ENCODE data around the gene EGF. TPM values are rescaled to one million over a fixed set of nuclear protein-coding genes. Genes with fewer than 3 reads are reported as not detected.

Gene EGF
- total RNA-seq: 0.09 and 0.33 TPM in 2 replicates

DNA sequence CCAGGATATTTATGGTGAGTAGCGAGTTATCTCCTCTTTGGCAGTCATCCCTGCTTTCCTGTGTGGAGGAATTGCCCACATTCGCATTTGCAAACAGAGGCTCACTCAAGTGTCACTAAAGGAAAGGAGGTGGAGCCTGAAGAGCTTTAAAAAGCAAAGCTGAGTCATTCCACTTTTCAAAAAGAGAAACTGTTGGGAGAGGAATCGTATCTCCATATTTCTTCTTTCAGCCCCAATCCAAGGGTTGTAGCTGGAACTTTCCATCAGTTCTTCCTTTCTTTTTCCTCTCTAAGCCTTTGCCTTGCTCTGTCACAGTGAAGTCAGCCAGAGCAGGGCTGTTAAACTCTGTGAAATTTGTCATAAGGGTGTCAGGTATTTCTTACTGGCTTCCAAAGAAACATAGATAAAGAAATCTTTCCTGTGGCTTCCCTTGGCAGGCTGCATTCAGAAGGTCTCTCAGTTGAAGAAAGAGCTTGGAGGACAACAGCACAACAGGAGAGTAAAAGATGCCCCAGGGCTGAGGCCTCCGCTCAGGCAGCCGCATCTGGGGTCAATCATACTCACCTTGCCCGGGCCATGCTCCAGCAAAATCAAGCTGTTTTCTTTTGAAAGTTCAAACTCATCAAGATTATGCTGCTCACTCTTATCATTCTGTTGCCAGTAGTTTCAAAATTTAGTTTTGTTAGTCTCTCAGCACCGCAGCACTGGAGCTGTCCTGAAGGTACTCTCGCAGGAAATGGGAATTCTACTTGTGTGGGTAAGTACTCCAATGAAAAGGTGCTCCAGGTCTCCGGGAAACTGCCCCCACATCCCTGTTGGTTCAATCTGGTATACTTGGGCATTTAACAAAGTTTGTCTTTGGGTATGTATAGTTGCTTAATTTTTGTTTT lies at the start of gene EGF:
TSS of gene EGF (plus strand) at position 178 of the 890 bp plus-strand sequence. CDS start at position 631, 453 bp downstream.

Other genes with a start within 250 kb of the EGF start
- gene CASP6, start 209.4 kb upstream of the EGF start, total RNA-seq: 44.2 and 59.6 TPM in 2 replicates
- 9.3 and 9.5 TPM in 2 replicates for gene PLA2G12A, start 182.8 kb upstream of the EGF start, total RNA-seq
- gene CFI, start 110.9 kb upstream of the EGF start, total RNA-seq: 27.3 and 45.5 TPM in 2 replicates
- gene GAR1, start 97.1 kb upstream of the EGF start, total RNA-seq: 2.7 and 3.7 TPM in 2 replicates
- not detected in 2 replicates for gene RRH, start 84.9 kb upstream of the EGF start, total RNA-seq
- not detected in 2 replicates for gene LRIT3, start 64.8 kb upstream of the EGF start, total RNA-seq

Measured in dermis lymphatic vessel endothelial cell (primary cell).